Esophagus muscularis mucosa (tissue), 3 donors: Measurements from ENCODE around the gene CTPS2.

Experiments
- POLR2A ChIP-seq: fragments of 450-650 bp; IDR thresholded peaks from one replicate; pipeline ENCODE4 v1.6.1; 2017; ENCODE audit warnings: antibody characterized with exemption, moderate library complexity, mild to moderate bottlenecking, low read depth
- TF ChIP-seq, protein P1 (sequence below), 3 experiments: fragments of 200-600 bp in 2 of 3; fragments of 450-650 bp in 1 of 3; sonication (generic) in 2 of 3; IDR thresholded peaks; one replicate each; pipeline ENCODE4 v1.5.1; 2017 to 2019; ENCODE audit warnings: antibody characterized with exemption in 3 of 3, mild to moderate bottlenecking in 2 of 3, moderate library complexity in 1 of 3

DNA sequence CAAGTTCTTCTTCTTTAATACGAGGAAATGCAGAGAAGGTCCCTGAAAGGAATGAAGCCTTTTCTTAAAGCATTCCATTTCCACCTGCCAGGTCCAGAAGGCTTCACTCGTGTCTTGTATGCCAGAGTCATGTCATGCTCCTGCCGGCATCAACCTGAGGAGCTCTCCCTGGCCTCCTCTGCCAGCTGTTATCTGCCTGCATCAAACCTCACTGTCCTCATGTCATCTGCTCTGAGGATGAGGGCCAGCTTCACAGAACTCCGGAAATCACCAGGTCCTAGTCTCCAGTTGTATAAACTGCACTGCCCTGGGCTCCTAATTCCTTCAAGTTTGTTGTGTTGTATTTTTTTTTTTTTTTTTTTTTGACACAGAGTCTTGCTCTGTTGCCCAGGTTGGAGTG, 82.6 kb downstream of the CTPS2 start:
- TF ChIP-seq, protein P1, sequence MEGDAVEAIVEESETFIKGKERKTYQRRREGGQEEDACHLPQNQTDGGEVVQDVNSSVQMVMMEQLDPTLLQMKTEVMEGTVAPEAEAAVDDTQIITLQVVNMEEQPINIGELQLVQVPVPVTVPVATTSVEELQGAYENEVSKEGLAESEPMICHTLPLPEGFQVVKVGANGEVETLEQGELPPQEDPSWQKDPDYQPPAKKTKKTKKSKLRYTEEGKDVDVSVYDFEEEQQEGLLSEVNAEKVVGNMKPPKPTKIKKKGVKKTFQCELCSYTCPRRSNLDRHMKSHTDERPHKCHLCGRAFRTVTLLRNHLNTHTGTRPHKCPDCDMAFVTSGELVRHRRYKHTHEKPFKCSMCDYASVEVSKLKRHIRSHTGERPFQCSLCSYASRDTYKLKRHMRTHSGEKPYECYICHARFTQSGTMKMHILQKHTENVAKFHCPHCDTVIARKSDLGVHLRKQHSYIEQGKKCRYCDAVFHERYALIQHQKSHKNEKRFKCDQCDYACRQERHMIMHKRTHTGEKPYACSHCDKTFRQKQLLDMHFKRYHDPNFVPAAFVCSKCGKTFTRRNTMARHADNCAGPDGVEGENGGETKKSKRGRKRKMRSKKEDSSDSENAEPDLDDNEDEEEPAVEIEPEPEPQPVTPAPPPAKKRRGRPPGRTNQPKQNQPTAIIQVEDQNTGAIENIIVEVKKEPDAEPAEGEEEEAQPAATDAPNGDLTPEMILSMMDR (IDR thresholded peaks at IDR 0.05): no peak
- no peak for TF ChIP-seq POLR2A
